Liver (tissue), 9 donors: ENCODE results near the gene RNASE13. TPM values are rescaled to one million over a fixed set of nuclear protein-coding genes. Genes with fewer than 3 reads are reported as not detected.

Experiments
- DNase-seq: peaks from one replicate; pipeline ENCODE4 v3.0.0-alpha.2; 2017; ENCODE audit warnings: low spot score
- H3K27ac ChIP-seq, 2 donors: one replicate each; pipeline ENCODE4 v1.7.0; 2013; ENCODE audit warnings: inconsistent platforms in 2 of 2, low read length in 2 of 2, control low read depth in 1 of 2, low read depth in 1 of 2, mild to moderate bottlenecking in 1 of 2
- H3K27me3 ChIP-seq, 4 donors: one replicate each; pipeline versions ENCODE4 v1.6.1 to v1.7.0; 2013; ENCODE audit warnings: low read length in 3 of 4, inconsistent platforms in 1 of 4, mild to moderate bottlenecking in 1 of 4, moderate library complexity in 1 of 4; ENCODE audit not compliant: control insufficient read depth in 4 of 4, insufficient read depth in 4 of 4
- H3K36me3 ChIP-seq, 4 donors: one replicate each; pipeline versions ENCODE4 v1.6.1 to v1.7.0; 2013; ENCODE audit warnings: low read length in 3 of 4, mild to moderate bottlenecking in 3 of 4, low read depth in 1 of 4, moderate library complexity in 1 of 4; ENCODE audit not compliant: control insufficient read depth in 4 of 4, insufficient read depth in 3 of 4
- H3K4me1 ChIP-seq, 4 donors: one replicate each; pipeline versions ENCODE4 v1.6.1 to v1.7.0; 2013; ENCODE audit warnings: low read length in 3 of 4, mild to moderate bottlenecking in 3 of 4, moderate library complexity in 1 of 4; ENCODE audit not compliant: control insufficient read depth in 4 of 4, insufficient read depth in 4 of 4
- H3K4me3 ChIP-seq, 3 donors: one replicate each; pipeline versions ENCODE4 v1.6.1 to v1.7.0; 2013; ENCODE audit warnings: low read length in 3 of 3, control low read depth in 1 of 3, low read depth in 1 of 3, mild to moderate bottlenecking in 1 of 3
- H3K9ac ChIP-seq, 2 donors: one replicate each; pipeline ENCODE4 v1.7.0; 2013; ENCODE audit warnings: low read length in 2 of 2, mild to moderate bottlenecking in 2 of 2, moderate library complexity in 2 of 2, control low read depth in 1 of 2, low read depth in 1 of 2
- H3K9me3 ChIP-seq, 4 donors: one replicate each; pipeline versions ENCODE4 v1.6.1 to v1.7.0; 2013; ENCODE audit warnings: low read length in 3 of 4; ENCODE audit not compliant: control insufficient read depth in 4 of 4
- EGR1 ChIP-seq, 2 donors: IDR thresholded peaks; 2 replicates each; pipeline ENCODE4 v1.6.1; 2016 to 2018; ENCODE audit warnings: antibody characterized with exemption in 2 of 2, low read depth in 2 of 2
- FOXA1 ChIP-seq: IDR thresholded peaks from 2 replicates; pipeline ENCODE4 v1.6.1; 2016; ENCODE audit warnings: antibody characterized with exemption
- FOXA2 ChIP-seq: IDR thresholded peaks from 2 replicates; pipeline ENCODE4 v1.6.1; 2016; ENCODE audit warnings: antibody characterized with exemption
- HNF4A ChIP-seq, 2 donors: conservative IDR thresholded peaks; 2 replicates each; pipeline ENCODE4 v1.6.1; 2016; ENCODE audit warnings: antibody characterized with exemption in 2 of 2, mild to moderate bottlenecking in 2 of 2
- HNF4G ChIP-seq: IDR thresholded peaks from 2 replicates; pipeline ENCODE4 v1.6.1; 2016; ENCODE audit warnings: antibody characterized with exemption
- JUND ChIP-seq, 2 donors: IDR thresholded peaks; 2 replicates each; pipeline ENCODE4 v1.6.1; 2016; ENCODE audit warnings: antibody characterized with exemption in 2 of 2
- NR2F2 ChIP-seq: IDR thresholded peaks from 2 replicates; pipeline ENCODE4 v1.6.1; 2016; ENCODE audit warnings: antibody characterized with exemption
- RXRA ChIP-seq, 2 donors: IDR thresholded peaks; 2 replicates each; pipeline ENCODE4 v1.6.1; 2017 to 2018; ENCODE audit warnings: antibody characterized with exemption in 2 of 2, mild to moderate bottlenecking in 1 of 2
- SP1 ChIP-seq: IDR thresholded peaks from 2 replicates; pipeline ENCODE4 v1.6.1; 2018; ENCODE audit warnings: antibody characterized with exemption, mild to moderate bottlenecking
- TAF1 ChIP-seq: conservative IDR thresholded peaks from 2 replicates; pipeline ENCODE4 v1.6.1; 2016; ENCODE audit warnings: antibody characterized with exemption, mild to moderate bottlenecking
- YY1 ChIP-seq: IDR thresholded peaks from 2 replicates; pipeline ENCODE4 v1.6.1; 2016; ENCODE audit warnings: antibody characterized with exemption, mild to moderate bottlenecking
- WGBS: extraction: QIAGEN DNeasy Blood & Tissue Kit; methylation state at CpG from one replicate; pipeline ENCODE4 v1.1.7; 2013; 5-methylcytosine and 5-hydroxymethylcytosine counted together
- polyA plus RNA-seq, 2 donors: library from polyadenylated mRNA; stranded (reverse) in 1 of 2; unstranded in 1 of 2; fragments of 200-250 nt in 1 of 2; fragments of >200 nt in 1 of 2; fragmentation: Nextera tagmentation in 1 of 2; extraction: Ambion mirVana in 1 of 2; gene quantifications; one replicate each; pipeline versions ENCODE4 v1.2.1 to v1.2.3, GENCODE V29; 2013 to 2015
- total RNA-seq, 2 donors: library from RNA; depleted of rRNA; stranded (reverse); fragments of >200 nt; gene quantifications; one replicate each; pipeline ENCODE4 v1.2.3, GENCODE V29; 2014
- TF ChIP-seq, protein P1 (sequence below): IDR thresholded peaks from 2 replicates; pipeline ENCODE4 v1.6.1; 2016; ENCODE audit warnings: antibody characterized with exemption, mild to moderate bottlenecking
- TF ChIP-seq, protein P2 (sequence below): fragments of 150-350 bp; IDR thresholded peaks from 2 replicates; pipeline ENCODE4 v1.5.1; 2017; ENCODE audit warnings: improper control_type of control experiment, low read depth, low read length; ENCODE audit not compliant: missing input control
- TF ChIP-seq, protein P3 (sequence below): IDR thresholded peaks from 2 replicates; pipeline ENCODE4 v1.6.1; 2016; ENCODE audit warnings: antibody characterized with exemption
- TF ChIP-seq, protein P4 (sequence below): IDR thresholded peaks from 2 replicates; pipeline ENCODE4 v1.6.1; 2016; ENCODE audit warnings: antibody characterized with exemption
- donor health status: healthy.
- donor health status: healthy.
- donor health status: healthy.
- donor health status: healthy.
- donor health status: healthy.

RNASE13 gene
- total and polyA plus RNA-seq, 4 donors: 0.05 to 0.08 TPM; not detected in 2

DNA sequence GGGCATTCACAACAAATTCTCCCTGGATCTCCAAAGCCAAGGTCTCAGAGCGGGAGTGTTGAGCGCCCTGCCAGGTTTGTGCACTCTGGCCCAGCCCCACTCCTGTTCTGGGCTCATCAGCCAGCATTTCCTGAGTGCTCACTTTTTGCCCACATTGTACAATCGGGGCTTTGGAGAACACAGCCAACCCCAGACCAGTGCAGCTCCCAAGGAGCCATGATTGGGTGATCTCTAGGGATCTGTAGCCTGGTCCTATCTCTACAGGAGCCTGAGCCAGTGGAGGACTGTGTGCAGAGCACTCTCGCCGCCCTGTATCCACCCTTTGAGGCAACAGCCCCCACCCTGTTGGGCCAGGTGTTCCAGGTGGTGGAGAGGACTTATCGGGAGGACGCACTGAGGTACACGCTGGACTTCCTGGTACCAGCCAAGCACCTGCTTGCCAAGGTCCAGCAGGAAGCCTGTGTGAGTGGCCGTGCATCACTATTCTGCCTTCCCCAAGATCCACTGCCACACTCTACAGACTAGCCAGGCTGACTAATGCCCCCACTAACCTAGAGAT is 38.3 kb upstream of the RNASE13 start:
- no peaks in the 10 kb centered on the region for H3K9me3 ChIP-seq
- no peak overlapping the region for H3K9ac ChIP-seq
- TF ChIP-seq RXRA (IDR thresholded peaks at IDR 0.05): no peak
- TF ChIP-seq JUND (IDR thresholded peaks at IDR 0.05): no peak
- TF ChIP-seq YY1: no peak
- TF ChIP-seq, protein P1, sequence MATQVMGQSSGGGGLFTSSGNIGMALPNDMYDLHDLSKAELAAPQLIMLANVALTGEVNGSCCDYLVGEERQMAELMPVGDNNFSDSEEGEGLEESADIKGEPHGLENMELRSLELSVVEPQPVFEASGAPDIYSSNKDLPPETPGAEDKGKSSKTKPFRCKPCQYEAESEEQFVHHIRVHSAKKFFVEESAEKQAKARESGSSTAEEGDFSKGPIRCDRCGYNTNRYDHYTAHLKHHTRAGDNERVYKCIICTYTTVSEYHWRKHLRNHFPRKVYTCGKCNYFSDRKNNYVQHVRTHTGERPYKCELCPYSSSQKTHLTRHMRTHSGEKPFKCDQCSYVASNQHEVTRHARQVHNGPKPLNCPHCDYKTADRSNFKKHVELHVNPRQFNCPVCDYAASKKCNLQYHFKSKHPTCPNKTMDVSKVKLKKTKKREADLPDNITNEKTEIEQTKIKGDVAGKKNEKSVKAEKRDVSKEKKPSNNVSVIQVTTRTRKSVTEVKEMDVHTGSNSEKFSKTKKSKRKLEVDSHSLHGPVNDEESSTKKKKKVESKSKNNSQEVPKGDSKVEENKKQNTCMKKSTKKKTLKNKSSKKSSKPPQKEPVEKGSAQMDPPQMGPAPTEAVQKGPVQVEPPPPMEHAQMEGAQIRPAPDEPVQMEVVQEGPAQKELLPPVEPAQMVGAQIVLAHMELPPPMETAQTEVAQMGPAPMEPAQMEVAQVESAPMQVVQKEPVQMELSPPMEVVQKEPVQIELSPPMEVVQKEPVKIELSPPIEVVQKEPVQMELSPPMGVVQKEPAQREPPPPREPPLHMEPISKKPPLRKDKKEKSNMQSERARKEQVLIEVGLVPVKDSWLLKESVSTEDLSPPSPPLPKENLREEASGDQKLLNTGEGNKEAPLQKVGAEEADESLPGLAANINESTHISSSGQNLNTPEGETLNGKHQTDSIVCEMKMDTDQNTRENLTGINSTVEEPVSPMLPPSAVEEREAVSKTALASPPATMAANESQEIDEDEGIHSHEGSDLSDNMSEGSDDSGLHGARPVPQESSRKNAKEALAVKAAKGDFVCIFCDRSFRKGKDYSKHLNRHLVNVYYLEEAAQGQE: no peak
- no peak for TF ChIP-seq FOXA1
- TF ChIP-seq, protein P2, sequence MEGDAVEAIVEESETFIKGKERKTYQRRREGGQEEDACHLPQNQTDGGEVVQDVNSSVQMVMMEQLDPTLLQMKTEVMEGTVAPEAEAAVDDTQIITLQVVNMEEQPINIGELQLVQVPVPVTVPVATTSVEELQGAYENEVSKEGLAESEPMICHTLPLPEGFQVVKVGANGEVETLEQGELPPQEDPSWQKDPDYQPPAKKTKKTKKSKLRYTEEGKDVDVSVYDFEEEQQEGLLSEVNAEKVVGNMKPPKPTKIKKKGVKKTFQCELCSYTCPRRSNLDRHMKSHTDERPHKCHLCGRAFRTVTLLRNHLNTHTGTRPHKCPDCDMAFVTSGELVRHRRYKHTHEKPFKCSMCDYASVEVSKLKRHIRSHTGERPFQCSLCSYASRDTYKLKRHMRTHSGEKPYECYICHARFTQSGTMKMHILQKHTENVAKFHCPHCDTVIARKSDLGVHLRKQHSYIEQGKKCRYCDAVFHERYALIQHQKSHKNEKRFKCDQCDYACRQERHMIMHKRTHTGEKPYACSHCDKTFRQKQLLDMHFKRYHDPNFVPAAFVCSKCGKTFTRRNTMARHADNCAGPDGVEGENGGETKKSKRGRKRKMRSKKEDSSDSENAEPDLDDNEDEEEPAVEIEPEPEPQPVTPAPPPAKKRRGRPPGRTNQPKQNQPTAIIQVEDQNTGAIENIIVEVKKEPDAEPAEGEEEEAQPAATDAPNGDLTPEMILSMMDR: no peak
- TF ChIP-seq, protein P3, sequence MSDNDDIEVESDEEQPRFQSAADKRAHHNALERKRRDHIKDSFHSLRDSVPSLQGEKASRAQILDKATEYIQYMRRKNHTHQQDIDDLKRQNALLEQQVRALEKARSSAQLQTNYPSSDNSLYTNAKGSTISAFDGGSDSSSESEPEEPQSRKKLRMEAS: no peak
- no peak for TF ChIP-seq HNF4A (conservative IDR thresholded peaks at IDR 0.05)
- TF ChIP-seq, protein P4, sequence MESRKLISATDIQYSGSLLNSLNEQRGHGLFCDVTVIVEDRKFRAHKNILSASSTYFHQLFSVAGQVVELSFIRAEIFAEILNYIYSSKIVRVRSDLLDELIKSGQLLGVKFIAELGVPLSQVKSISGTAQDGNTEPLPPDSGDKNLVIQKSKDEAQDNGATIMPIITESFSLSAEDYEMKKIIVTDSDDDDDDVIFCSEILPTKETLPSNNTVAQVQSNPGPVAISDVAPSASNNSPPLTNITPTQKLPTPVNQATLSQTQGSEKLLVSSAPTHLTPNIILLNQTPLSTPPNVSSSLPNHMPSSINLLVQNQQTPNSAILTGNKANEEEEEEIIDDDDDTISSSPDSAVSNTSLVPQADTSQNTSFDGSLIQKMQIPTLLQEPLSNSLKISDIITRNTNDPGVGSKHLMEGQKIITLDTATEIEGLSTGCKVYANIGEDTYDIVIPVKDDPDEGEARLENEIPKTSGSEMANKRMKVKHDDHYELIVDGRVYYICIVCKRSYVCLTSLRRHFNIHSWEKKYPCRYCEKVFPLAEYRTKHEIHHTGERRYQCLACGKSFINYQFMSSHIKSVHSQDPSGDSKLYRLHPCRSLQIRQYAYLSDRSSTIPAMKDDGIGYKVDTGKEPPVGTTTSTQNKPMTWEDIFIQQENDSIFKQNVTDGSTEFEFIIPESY: no peak
- no peak for TF ChIP-seq SP1
- no peak for TF ChIP-seq HNF4G
- no peak for TF ChIP-seq EGR1 (IDR thresholded peaks at IDR 0.05; ENCODE audit: low read depth in 2 of 2)
- no peak for TF ChIP-seq TAF1
- no peak for TF ChIP-seq FOXA2
- no peak for DNase-seq
- no peaks in the 10 kb centered on the region for H3K27me3 ChIP-seq
- no peak overlapping the region for H3K4me3 ChIP-seq
- H3K4me1 ChIP-seq: peaks cover 9 to 45% (median 34%) of the 10 kb centered on the region in 4 donors
- peak overlapping the region in 1 of 2 donors; percentile 62 for H3K27ac ChIP-seq
- H3K36me3 ChIP-seq: peaks cover 5 to 27% (median 13%) of the 10 kb centered on the region in 4 donors
- WGBS: 77% methylated on average over 9 of the region's 9 CpGs

DNA sequence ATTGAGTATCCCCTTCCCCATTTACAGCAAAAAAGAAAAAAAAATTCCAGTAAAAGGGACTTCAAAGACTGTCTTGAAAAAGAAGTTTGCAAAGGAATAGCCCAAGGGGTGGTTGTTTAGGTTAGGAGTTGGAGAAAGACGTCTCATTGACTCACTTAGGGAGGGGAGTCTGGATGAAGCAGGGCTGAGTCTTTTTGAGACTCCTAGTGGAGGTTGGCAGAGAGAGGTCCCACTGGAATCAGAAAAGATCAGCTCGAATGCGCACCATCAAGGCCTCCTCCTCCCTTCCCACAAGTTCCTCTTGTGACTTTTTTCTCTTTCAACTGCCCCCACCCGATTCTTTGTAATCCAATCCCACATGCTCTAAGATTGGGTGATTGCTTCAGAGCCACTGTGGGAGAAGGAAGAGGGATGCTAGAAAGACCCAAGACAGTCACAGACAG is 37.4 kb upstream of the RNASE13 start:
- Histone ChIP-seq H3K4me3 (peak overlapping the region in 1 of 3 donors; percentile 83), H3K9ac (no peak overlapping the region), H3K27me3 (no peaks in the 10 kb centered on the region), H3K36me3 (peaks cover 5 to 22% (median 13%) of the 10 kb centered on the region in 4 donors), H3K4me1 (peaks cover 9 to 53% (median 40%) of the 10 kb centered on the region in 4 donors), H3K9me3 (no peaks in the 10 kb centered on the region), H3K27ac (peak overlapping the region; percentile 62 to 85)
- 57% methylated on average over 4 of the region's 4 CpGs for WGBS
- no peak for DNase-seq
- TF ChIP-seq, protein P1: no peak
- TF ChIP-seq FOXA1 (no peak), NR2F2 (no peak)
